H1 (cell line): ENCODE results near the gene POLR3A. TPM values are rescaled to one million over a fixed set of nuclear protein-coding genes. Genes with fewer than 3 reads are reported as not detected.

Source experiments
- CTCF ChIA-PET: fragments of 300-600 bp; sonication (Branson Sonifier 250); formaldehyde crosslinking; loops from one replicate; lab custom pipeline; 2021; ENCODE audit not compliant: partially characterized antibody; lab: Charles Lee
- POLR2A ChIA-PET: fragments of 300-600 bp; sonication (Branson Sonifier 250); formaldehyde crosslinking; loops from one replicate; lab custom pipeline; 2021; ENCODE audit warnings: inconsistent platforms; ENCODE audit not compliant: partially characterized antibody; lab: Charles Lee
- DNase-seq, 2 experiments: peaks; one replicate each; pipeline versions ENCODE4 v3.0.0 to v3.0.0-alpha.2; 2010 to 2022; ENCODE audit warnings: low spot score in 2 of 2, low read depth in 1 of 2, mixed read lengths in 1 of 2
- FAIRE-seq: peaks from 2 replicates; lab custom pipeline; 2011; peaks lifted over from hg19 to GRCh38; lab: Jason Lieb, UNC
- H2AFZ ChIP-seq: 2 replicates; pipeline ENCODE4 v1.8.1; 2012; ENCODE audit warnings: low read length, inconsistent platforms
- H2AK5ac ChIP-seq: 2 replicates; pipeline ENCODE4 v1.6.1; 2013; ENCODE audit warnings: low read depth, low read length
- H2BK120ac ChIP-seq: replicated peaks from 2 replicates; pipeline ENCODE3; 2013; ENCODE audit warnings: low read depth, low read length, inconsistent platforms
- H2BK12ac ChIP-seq: 2 replicates; pipeline ENCODE4 v1.6.1; 2013; ENCODE audit warnings: low read depth, low read length
- H2BK15ac ChIP-seq: 2 replicates; pipeline ENCODE4 v1.6.1; 2013; ENCODE audit warnings: low read length
- H2BK20ac ChIP-seq: 2 replicates; pipeline ENCODE4 v1.6.1; 2013; ENCODE audit warnings: low read length
- H2BK5ac ChIP-seq: 2 replicates; pipeline ENCODE4 v1.6.1; 2013; ENCODE audit warnings: low read depth, low read length
- H3K14ac ChIP-seq: 2 replicates; pipeline ENCODE4 v1.6.1; 2013; ENCODE audit warnings: inconsistent platforms; ENCODE audit not compliant: insufficient read length
- H3K18ac ChIP-seq: 2 replicates; pipeline ENCODE4 v1.6.1; 2013; ENCODE audit warnings: low read length; ENCODE audit errors: extremely low read depth
- H3K23ac ChIP-seq: 2 replicates; pipeline ENCODE4 v1.6.1; 2013; ENCODE audit warnings: inconsistent platforms; ENCODE audit not compliant: insufficient read length
- H3K23me2 ChIP-seq: 2 replicates; pipeline ENCODE4 v1.6.1; 2013; ENCODE audit warnings: low read depth, low read length
- H3K27ac ChIP-seq: 2 replicates; pipeline ENCODE4 v1.6.1; 2011; ENCODE audit warnings: low read depth, low read length, inconsistent platforms
- H3K27me3 ChIP-seq, 4 experiments: replicated peaks in 1 of 4; 1 replicate in 1 of 4; 2 replicates in 3 of 4; pipeline versions ENCODE4 v1.6.1 to v1.8.1; 2011 to 2013; ENCODE audit warnings: low read length in 3 of 4, mild to moderate bottlenecking in 3 of 4, inconsistent platforms in 2 of 4, mixed read lengths in 2 of 4, moderate library complexity in 1 of 4; ENCODE audit not compliant: control insufficient read depth in 3 of 4, insufficient read depth in 3 of 4; ENCODE audit errors: extremely low read depth in 1 of 4
- H3K36me3 ChIP-seq, 4 experiments: 2 replicates each; pipeline versions ENCODE4 v1.6.1 to v1.8.1; 2011 to 2013; ENCODE audit warnings: mild to moderate bottlenecking in 4 of 4, low read length in 3 of 4, moderate library complexity in 2 of 4, control low read depth in 1 of 4, inconsistent platforms in 1 of 4; ENCODE audit not compliant: insufficient read depth in 4 of 4, control insufficient read depth in 2 of 4
- H3K4ac ChIP-seq: replicated peaks from 2 replicates; pipeline ENCODE3; 2013; ENCODE audit warnings: low read length, low read depth, mixed read lengths, inconsistent platforms; ENCODE audit not compliant: insufficient read length
- H3K4me1 ChIP-seq, 4 experiments: replicated peaks in 1 of 4; 1 replicate in 1 of 4; 2 replicates in 3 of 4; pipeline versions ENCODE4 v1.6.1 to v1.8.1; 2011 to 2013; ENCODE audit warnings: low read length in 3 of 4, inconsistent platforms in 2 of 4, mixed read lengths in 1 of 4; ENCODE audit not compliant: insufficient read depth in 4 of 4, control insufficient read depth in 3 of 4
- H3K4me2 ChIP-seq, 2 experiments: 2 replicates each; pipeline versions ENCODE4 v1.6.1 to v1.8.1; 2011 to 2013; ENCODE audit warnings: low read depth in 2 of 2, low read length in 2 of 2, control low read depth in 1 of 2, inconsistent platforms in 1 of 2, mild to moderate bottlenecking in 1 of 2; ENCODE audit not compliant: insufficient read depth in 1 of 2
- H3K4me3 ChIP-seq, 4 experiments: fragments of 200-600, 300-600 bp in 1 of 4; sonication (generic), shearing (Covaris generic), sonication (Bioruptor Twin) in 1 of 4; 2 replicates each; pipeline versions ENCODE4 v1.5.1 to v1.8.1; 2011 to 2016; ENCODE audit warnings: low read length in 4 of 4, low read depth in 3 of 4, control low read depth in 2 of 4, inconsistent platforms in 2 of 4, mild to moderate bottlenecking in 2 of 4, mixed read lengths in 1 of 4, moderate library complexity in 1 of 4; ENCODE audit not compliant: insufficient read depth in 2 of 4; ENCODE audit errors: extremely low read depth in 1 of 4
- H3K56ac ChIP-seq: replicated peaks from 2 replicates; pipeline ENCODE3; 2013; ENCODE audit warnings: low read depth, mild to moderate bottlenecking, mixed read lengths, low read length, inconsistent platforms; ENCODE audit not compliant: insufficient read length
- H3K79me1 ChIP-seq: 2 replicates; pipeline ENCODE4 v1.6.1; 2013; ENCODE audit warnings: low read depth, low read length, control low read depth
- H3K79me2 ChIP-seq, 2 experiments: 2 replicates each; pipeline versions ENCODE4 v1.6.1 to v1.8.1; 2012 to 2013; ENCODE audit warnings: low read length in 2 of 2, mild to moderate bottlenecking in 2 of 2, inconsistent platforms in 1 of 2; ENCODE audit not compliant: insufficient read depth in 2 of 2, control insufficient read depth in 1 of 2
- H3K9ac ChIP-seq, 4 experiments: replicated peaks in 1 of 4; 1 replicate in 1 of 4; 2 replicates in 3 of 4; pipeline versions ENCODE4 v1.6.1 to v1.8.1; 2011 to 2013; ENCODE audit warnings: low read depth in 3 of 4, low read length in 3 of 4, control low read depth in 2 of 4, mild to moderate bottlenecking in 2 of 4, moderate library complexity in 2 of 4, inconsistent platforms in 1 of 4; ENCODE audit errors: extremely low read depth in 1 of 4
- H3K9me3 ChIP-seq, 2 experiments: 2 replicates each; pipeline versions ENCODE4 v1.6.1 to v1.8.1; 2012 to 2013; ENCODE audit warnings: mild to moderate bottlenecking in 2 of 2, moderate library complexity in 2 of 2, control low read depth in 1 of 2, inconsistent platforms in 1 of 2, low read depth in 1 of 2, low read length in 1 of 2, mixed read lengths in 1 of 2; ENCODE audit not compliant: insufficient read depth in 2 of 2
- H4K20me1 ChIP-seq, 2 experiments: replicated peaks in 1 of 2; 2 replicates each; pipeline versions ENCODE3 to v1.8.1; 2011 to 2013; ENCODE audit warnings: inconsistent platforms in 2 of 2, low read length in 2 of 2, mild to moderate bottlenecking in 1 of 2; ENCODE audit not compliant: insufficient read depth in 2 of 2, control insufficient read depth in 1 of 2
- H4K5ac ChIP-seq: 2 replicates; pipeline ENCODE4 v1.6.1; 2013; ENCODE audit warnings: low read length, low read depth, mixed read lengths, inconsistent platforms; ENCODE audit not compliant: insufficient read length
- H4K8ac ChIP-seq: 2 replicates; pipeline ENCODE4 v1.8.0; 2013; ENCODE audit warnings: mild to moderate bottlenecking, moderate library complexity, low read length, inconsistent platforms; ENCODE audit not compliant: insufficient read depth; ENCODE audit errors: extremely low read depth
- H4K91ac ChIP-seq: replicated peaks from 2 replicates; pipeline ENCODE3; 2013; ENCODE audit warnings: low read length, mixed read lengths, inconsistent platforms; ENCODE audit not compliant: insufficient read length
- CBX5 ChIP-seq: fragments of 300-800, 300-1000 bp; sonication (generic); IDR thresholded peaks from 2 replicates; pipeline ENCODE4 v1.7.1; 2016; ENCODE audit warnings: antibody characterized with exemption, low read length, low read depth
- E2F6 ChIP-seq: IDR thresholded peaks from 2 replicates; pipeline ENCODE4 v1.6.1; 2012; ENCODE audit warnings: inconsistent platforms
- JUN ChIP-seq: IDR thresholded peaks from 2 replicates; pipeline ENCODE4 v1.6.1; 2011; ENCODE audit warnings: low read depth, mild to moderate bottlenecking, improper control_type of control experiment, low read length
- WGBS, 2 experiments: shearing (Covaris generic) in 1 of 2; methylation state at CpG; one replicate each; pipeline versions ENCODE4 v1.1.6 to v1.1.7; 2013 to 2015; ENCODE audit warnings: low lambda C conversion rate in 2 of 2, mixed read lengths in 2 of 2, inconsistent platforms in 1 of 2, low coverage in 1 of 2, missing lambda C conversion rate in 1 of 2; ENCODE audit not compliant: insufficient replicate concordance in 2 of 2, insufficient coverage in 1 of 2, insufficient read length in 1 of 2; ENCODE audit errors: extremely low coverage in 1 of 2, missing lambda C conversion rate in 1 of 2; 5-methylcytosine and 5-hydroxymethylcytosine counted together
- polyA plus RNA-seq, 7 experiments: library from polyadenylated mRNA; depleted of rRNA in 3 of 7; stranded (reverse) in 5 of 7; unstranded in 2 of 7; fragments of >200 nt in 5 of 7; fragments of 200-250 nt in 2 of 7; gene quantifications; 1 replicate in 5 of 7; 2 replicates in 1 of 7; 4 replicates in 1 of 7; pipeline versions ENCODE4 v1.2.1 to v1.2.3, GENCODE V29; 2011 to 2013; ENCODE audit warnings: missing spikeins in 2 of 7, mixed read lengths in 2 of 7
- total RNA-seq: library from RNA; stranded (reverse); fragmentation: NEBNext Ultra II Directional; extraction: Animal tissue kit (Norgen Biotek cat#: 25700); gene quantifications from 2 replicates; pipeline ENCODE4 v1.2.1, GENCODE V29; 2021

POLR3A gene
- total and polyA plus RNA-seq, 2 of the 8 experiments (the other 6 are each of a cell fraction or from before 2014, with no cell fraction given), result 11.3 to 38.6 TPM

GRCh38 chr10:77963901-77964300 lies 65.4 kb downstream of the POLR3A start:
- FAIRE-seq, result no peak
- H3K79me2 ChIP-seq, result no peaks in the 10 kb centered on the region
- TF ChIP-seq CBX5, result no peak
- no peak for TF ChIP-seq JUN
- no peak for TF ChIP-seq E2F6
- TF ChIP-seq, all 59 proteins: peak for 0
- CTCF ChIA-PET, result interaction anchor here (1.0 to 1.8 kb wide), 6 partner anchors 9 to 117 kb away, joined by 3 to 9 read pairs (median 4); no protein-coding TSS in a partner anchor
- Histone ChIP-seq H3K27me3 (no peaks in the 10 kb centered on the region), H3K23ac (no peak overlapping the region), H3K36me3 (no peaks in the 10 kb centered on the region), H3K4me1 (peaks cover 0 to 6% (median 0%) of the 10 kb centered on the region in 4 experiments; a peak in 1 of 7 replicates), H3K79me1 (no peaks in the 10 kb centered on the region), H4K20me1 (no peaks in the 10 kb centered on the region), H3K23me2 (no peaks in the 10 kb centered on the region), H3K4ac (no peak overlapping the region), H3K14ac (no peak overlapping the region), H4K5ac (no peak overlapping the region), H3K56ac (no peak overlapping the region), H4K91ac (no peak overlapping the region), H3K9me3 (peaks cover 11% of the 10 kb centered on the region in 2 experiments), H2BK15ac (no peak overlapping the region), H2BK12ac (no peak overlapping the region), H2BK120ac (no peak overlapping the region), H2BK20ac (no peak overlapping the region), H3K27ac (no peak overlapping the region), H2AK5ac (no peak overlapping the region), H3K9ac (no peak overlapping the region), H3K4me2 (no peak overlapping the region), H4K8ac (no peak overlapping the region), H3K4me3 (no peak overlapping the region), H3K18ac (no peak overlapping the region), H2BK5ac (no peak overlapping the region), H2AFZ (no peak overlapping the region)
- 96% methylated on average over 7 of the region's 7 CpGs; no CpG with 5 or more reads in 1 of the 2 experiments for WGBS, 2 experiments
- DNase-seq, result no peak
- POLR2A ChIA-PET, result interaction anchor here (1.0 to 1.7 kb wide), 5 partner anchors 8 to 32 kb away, joined by 3 to 5 read pairs (median 3); no protein-coding TSS in a partner anchor
